Measurements from ENCODE around the gene ACTR10. TPM values are rescaled to one million over a fixed set of nuclear protein-coding genes. Genes with fewer than 3 reads are reported as not detected.

ACTR10 gene
- total RNA-seq, 2 experiments from 2014 or later: 38.8 to 43.6 TPM

DNA sequence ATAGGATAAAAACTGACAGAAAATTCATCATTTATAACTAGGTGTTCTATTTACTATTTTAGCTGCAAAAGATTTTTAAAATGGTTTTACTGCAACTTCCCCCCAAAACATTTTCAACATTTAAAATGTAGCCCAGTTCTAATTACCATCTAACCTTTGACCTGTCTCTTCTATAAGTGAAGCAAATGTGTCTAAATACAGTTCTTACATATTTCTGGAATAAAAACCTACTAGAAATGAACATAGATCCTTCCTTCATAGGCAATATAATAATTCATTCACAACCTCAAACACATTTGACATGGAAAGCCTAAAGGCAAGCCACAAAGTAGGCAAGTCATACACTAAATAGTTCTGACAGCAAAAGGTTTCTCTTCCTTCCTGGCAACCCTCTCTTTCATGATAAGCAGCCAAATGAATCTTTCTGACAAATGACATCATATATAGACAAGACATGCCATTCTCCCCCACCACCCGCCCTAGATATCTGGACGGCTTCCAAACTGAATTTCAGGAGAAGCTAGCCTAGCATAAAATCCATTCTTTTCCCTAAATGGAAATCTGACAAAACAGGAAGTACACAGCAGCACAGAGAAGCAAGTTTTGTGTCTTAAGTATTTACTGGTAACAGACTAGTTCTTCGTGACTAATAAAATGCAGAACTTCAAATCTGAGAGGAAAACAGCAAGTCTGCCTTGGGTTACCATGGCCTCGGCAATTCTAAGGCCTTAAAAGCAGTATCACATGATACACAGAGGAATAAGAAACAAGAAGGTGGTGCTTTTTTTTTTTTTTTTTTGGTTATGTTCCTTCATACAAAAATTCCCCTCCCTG, 81.2 kb downstream of the ACTR10 start:
- H3K36me3 ChIP-seq (ENCODE audit: insufficient read depth, low read length): peaks cover 58% of the 10 kb centered on the region
- no peaks in the 10 kb centered on the region for H3K27me3 Mint-ChIP-seq
- H3K9me3 Mint-ChIP-seq: no peaks in the 10 kb centered on the region

DNA sequence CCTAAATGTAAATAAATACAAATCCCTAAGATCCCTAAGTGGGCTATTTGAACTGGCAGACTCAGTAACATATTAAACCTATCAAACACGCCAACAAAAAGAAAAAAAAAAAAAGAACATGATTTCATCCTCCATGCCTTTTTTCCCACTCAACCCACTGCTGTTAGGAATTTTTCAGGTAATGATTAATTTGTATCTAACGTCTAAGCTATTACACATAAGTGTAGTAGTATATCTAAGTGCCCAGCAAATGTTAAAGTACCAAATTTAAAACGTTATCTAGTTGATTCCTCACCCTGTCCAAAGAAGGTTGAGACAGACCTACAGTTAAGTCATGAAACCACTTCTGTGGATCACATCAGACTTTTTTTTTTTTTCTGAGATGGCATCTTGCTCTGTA, 82.0 kb downstream of the ACTR10 start:
- ATAC-seq (ENCODE audit: poor library complexity): no peak
- H3K9me3 ChIP-seq (ENCODE audit: control insufficient read depth in 1 of 2, insufficient read depth in 1 of 2, low read length in 2 of 2): no peaks in the 10 kb centered on the region
- intact Hi-C loops (cut with DNase I, micrococcal nuclease): loop anchor here in 1 of 2 experiments (2.0 to 5.0 kb wide), 2 partner anchors 15 to 40 kb away; partner anchors contain the start of gene PSMA3
- Mint-ChIP-seq H3K27me3 (no peaks in the 10 kb centered on the region), H3K4me3 (peak overlapping the region; percentile 40), H3K36me3 (ENCODE audit: low read depth) (peaks cover 91% of the 10 kb centered on the region), H3K9me3 (no peaks in the 10 kb centered on the region), H3K4me1 (ENCODE audit: low read depth) (peaks cover 59% of the 10 kb centered on the region), H3K27ac (peak overlapping the region; percentile 92)
- H3K36me3 ChIP-seq (ENCODE audit: insufficient read depth, low read length): peaks cover 63% of the 10 kb centered on the region
- H3K27ac ChIP-seq (ENCODE audit: low read depth in 1 of 2, low read length in 2 of 2): peak overlapping the region; percentile 51 to 73
- H3K27me3 ChIP-seq (ENCODE audit: control insufficient read depth in 1 of 2, insufficient read depth in 2 of 2, low read length in 2 of 2): no peaks in the 10 kb centered on the region
- TF ChIP-seq, protein P1, sequence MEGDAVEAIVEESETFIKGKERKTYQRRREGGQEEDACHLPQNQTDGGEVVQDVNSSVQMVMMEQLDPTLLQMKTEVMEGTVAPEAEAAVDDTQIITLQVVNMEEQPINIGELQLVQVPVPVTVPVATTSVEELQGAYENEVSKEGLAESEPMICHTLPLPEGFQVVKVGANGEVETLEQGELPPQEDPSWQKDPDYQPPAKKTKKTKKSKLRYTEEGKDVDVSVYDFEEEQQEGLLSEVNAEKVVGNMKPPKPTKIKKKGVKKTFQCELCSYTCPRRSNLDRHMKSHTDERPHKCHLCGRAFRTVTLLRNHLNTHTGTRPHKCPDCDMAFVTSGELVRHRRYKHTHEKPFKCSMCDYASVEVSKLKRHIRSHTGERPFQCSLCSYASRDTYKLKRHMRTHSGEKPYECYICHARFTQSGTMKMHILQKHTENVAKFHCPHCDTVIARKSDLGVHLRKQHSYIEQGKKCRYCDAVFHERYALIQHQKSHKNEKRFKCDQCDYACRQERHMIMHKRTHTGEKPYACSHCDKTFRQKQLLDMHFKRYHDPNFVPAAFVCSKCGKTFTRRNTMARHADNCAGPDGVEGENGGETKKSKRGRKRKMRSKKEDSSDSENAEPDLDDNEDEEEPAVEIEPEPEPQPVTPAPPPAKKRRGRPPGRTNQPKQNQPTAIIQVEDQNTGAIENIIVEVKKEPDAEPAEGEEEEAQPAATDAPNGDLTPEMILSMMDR (IDR thresholded peaks at IDR 0.05): no peak
- H3K4me3 ChIP-seq (ENCODE audit: low read length): no peak overlapping the region
- peaks cover 20% of the 10 kb centered on the region for H3K4me1 ChIP-seq (ENCODE audit: insufficient read depth, low read length)
- no peak for DNase-seq
- POLR2A ChIA-PET: interaction anchor here (0.6 to 2.9 kb wide), 4 partner anchors 16 to 120 kb away, joined by 3 to 19 read pairs (median 4); partner anchors contain the start of genes ARID4A, PSMA3 and TOMM20L
- CTCF ChIA-PET: no interaction called here

More for the DNA sequence above, 81.2 kb downstream of the ACTR10 start:
- Histone ChIP-seq H3K4me3 (ENCODE audit: low read length) (no peak overlapping the region), H3K4me1 (ENCODE audit: insufficient read depth, low read length) (peaks cover 25% of the 10 kb centered on the region), H3K27ac (ENCODE audit: low read depth in 1 of 2, low read length in 2 of 2) (peak overlapping the region; percentile 51 to 73), H3K9me3 (ENCODE audit: control insufficient read depth in 1 of 2, insufficient read depth in 1 of 2, low read length in 2 of 2) (no peaks in the 10 kb centered on the region), H3K27me3 (ENCODE audit: control insufficient read depth in 1 of 2, insufficient read depth in 2 of 2, low read length in 2 of 2) (no peaks in the 10 kb centered on the region)
- POLR2A ChIA-PET: interaction anchor here (0.6 to 2.9 kb wide), 3 partner anchors 17 to 120 kb away, joined by 4 to 19 read pairs (median 5); partner anchors contain the start of genes ARID4A and PSMA3
- H3K27ac Mint-ChIP-seq: peak overlapping the region; percentile 92
- TF ChIP-seq, protein P1 (IDR thresholded peaks at IDR 0.05): no peak
- DNase-seq: peak in 8 of 14 experiments; percentile 5 to 74 (median 32)
- CTCF ChIA-PET: no interaction called here
- H3K4me1 Mint-ChIP-seq (ENCODE audit: low read depth): peaks cover 67% of the 10 kb centered on the region
- peak overlapping the region; percentile 71 for H3K4me3 Mint-ChIP-seq
- peak; percentile 86 for ATAC-seq (ENCODE audit: poor library complexity)
- intact Hi-C loops (cut with DNase I, micrococcal nuclease): loop anchor here in 1 of 2 experiments (2.0 to 5.0 kb wide), 2 partner anchors 16 to 39 kb away; partner anchors contain the start of gene PSMA3
- peaks cover 93% of the 10 kb centered on the region for H3K36me3 Mint-ChIP-seq (ENCODE audit: low read depth)

DNA sequence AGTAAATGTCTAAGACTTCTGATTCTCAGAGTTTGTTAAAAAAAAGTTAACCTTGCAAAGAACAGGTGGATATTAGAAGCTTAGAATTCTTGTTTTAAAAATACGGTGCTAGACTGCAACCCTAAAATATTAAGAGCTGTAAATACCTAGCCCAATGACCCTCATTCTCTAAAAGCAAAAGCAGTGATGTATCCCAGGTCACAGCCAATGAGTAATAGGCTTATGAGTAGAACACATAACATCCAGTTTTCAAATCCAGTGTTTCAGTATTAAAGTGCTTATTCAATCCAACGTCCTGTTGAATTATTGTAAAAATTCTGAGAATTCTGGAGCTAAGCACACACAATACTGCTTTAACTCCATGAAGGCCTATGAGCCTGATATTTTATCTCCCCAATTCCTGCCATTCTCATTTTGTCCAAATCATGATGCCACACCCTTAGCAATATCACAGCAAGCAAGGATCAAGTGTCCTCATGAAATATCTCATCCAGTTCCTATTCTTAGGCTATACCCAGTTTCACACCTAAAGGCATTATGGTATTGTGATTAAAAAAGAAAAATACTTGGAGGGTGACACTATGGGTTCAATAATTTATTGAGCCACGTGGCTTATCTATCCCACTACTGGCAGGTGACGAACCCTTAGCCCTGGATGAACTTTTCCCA, 83.1 kb downstream of the ACTR10 start:
- Mint-ChIP-seq H3K27me3 (no peaks in the 10 kb centered on the region), H3K4me1 (ENCODE audit: low read depth) (peaks cover 69% of the 10 kb centered on the region), H3K9me3 (no peaks in the 10 kb centered on the region), H3K4me3 (no peak overlapping the region), H3K27ac (peak overlapping the region; percentile 92), H3K36me3 (ENCODE audit: low read depth) (peaks cover 94% of the 10 kb centered on the region)
- H3K36me3 ChIP-seq (ENCODE audit: insufficient read depth, low read length): peaks cover 63% of the 10 kb centered on the region
- intact Hi-C loops (cut with DNase I, micrococcal nuclease): loop anchor here in 1 of 2 experiments (5.0 kb wide), 1 partner anchor 41 kb away; the partner anchor contains the start of gene PSMA3
- no peaks in the 10 kb centered on the region for H3K27me3 ChIP-seq (ENCODE audit: control insufficient read depth in 1 of 2, insufficient read depth in 2 of 2, low read length in 2 of 2)
- ChIA-PET CTCF (interaction anchor here (0.6 kb wide), 1 partner anchor 8 kb away, joined by 3 read pairs; no protein-coding TSS in a partner anchor), POLR2A (interaction anchor here (0.7 to 1.5 kb wide), 3 partner anchors 15 to 38 kb away, joined by 3 to 5 read pairs (median 3); partner anchors contain the start of genes ARID4A and PSMA3)
- TF ChIP-seq, protein P1 (IDR thresholded peaks at IDR 0.05): no peak
- DNase-seq (no peak), ATAC-seq (ENCODE audit: poor library complexity) (no peak)
- no peaks in the 10 kb centered on the region for H3K9me3 ChIP-seq (ENCODE audit: control insufficient read depth in 1 of 2, insufficient read depth in 1 of 2, low read length in 2 of 2)
- H3K27ac ChIP-seq (ENCODE audit: low read depth in 1 of 2, low read length in 2 of 2): no peak overlapping the region
- H3K4me1 ChIP-seq (ENCODE audit: insufficient read depth, low read length): peaks cover 17% of the 10 kb centered on the region
- H3K4me3 ChIP-seq (ENCODE audit: low read length): no peak overlapping the region

All from CD4-positive, alpha-beta T cell (primary cell).